ENCODE measurements around the gene GINS3.
A peak's percentile ranks its signal among the peaks of the same experiment; 100 is the strongest.
"Not testable (repeated sequence)": the region's sequence is repeated elsewhere in the genome, so short reads cannot be mapped to it uniquely, and the experiment has no call there.

Gene GINS3

DNA sequence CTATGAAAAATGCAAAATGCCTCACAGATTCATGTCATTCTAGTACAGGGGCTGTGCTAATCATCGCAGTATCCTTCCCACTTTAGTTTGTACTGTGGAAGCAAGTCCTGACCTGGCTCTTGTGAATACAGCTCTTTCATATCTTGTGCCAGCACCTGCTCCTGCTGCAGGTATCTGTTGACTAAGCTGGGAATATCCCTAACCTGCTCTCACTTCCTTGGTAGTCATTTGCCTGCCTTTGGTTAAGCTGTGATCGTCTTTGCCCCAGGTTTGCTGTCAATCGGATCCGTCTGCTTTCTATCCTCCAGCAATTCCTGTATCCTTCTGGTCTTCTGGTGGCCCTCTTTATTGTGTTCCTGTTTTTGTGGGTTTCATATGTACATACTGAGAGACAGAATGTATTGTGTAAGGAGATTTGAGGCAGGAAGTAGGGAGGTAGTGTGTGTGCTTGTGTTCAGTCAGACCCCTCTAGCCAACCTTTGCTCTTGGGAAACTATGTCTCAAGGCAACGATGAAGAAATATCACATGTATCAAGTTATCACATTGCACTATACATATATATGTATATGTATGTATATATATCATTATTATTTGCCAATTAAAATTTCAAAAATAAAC lies 7.7 kb upstream of the GINS3 start:
- TF ChIP-seq, protein P1, sequence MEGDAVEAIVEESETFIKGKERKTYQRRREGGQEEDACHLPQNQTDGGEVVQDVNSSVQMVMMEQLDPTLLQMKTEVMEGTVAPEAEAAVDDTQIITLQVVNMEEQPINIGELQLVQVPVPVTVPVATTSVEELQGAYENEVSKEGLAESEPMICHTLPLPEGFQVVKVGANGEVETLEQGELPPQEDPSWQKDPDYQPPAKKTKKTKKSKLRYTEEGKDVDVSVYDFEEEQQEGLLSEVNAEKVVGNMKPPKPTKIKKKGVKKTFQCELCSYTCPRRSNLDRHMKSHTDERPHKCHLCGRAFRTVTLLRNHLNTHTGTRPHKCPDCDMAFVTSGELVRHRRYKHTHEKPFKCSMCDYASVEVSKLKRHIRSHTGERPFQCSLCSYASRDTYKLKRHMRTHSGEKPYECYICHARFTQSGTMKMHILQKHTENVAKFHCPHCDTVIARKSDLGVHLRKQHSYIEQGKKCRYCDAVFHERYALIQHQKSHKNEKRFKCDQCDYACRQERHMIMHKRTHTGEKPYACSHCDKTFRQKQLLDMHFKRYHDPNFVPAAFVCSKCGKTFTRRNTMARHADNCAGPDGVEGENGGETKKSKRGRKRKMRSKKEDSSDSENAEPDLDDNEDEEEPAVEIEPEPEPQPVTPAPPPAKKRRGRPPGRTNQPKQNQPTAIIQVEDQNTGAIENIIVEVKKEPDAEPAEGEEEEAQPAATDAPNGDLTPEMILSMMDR (IDR thresholded peaks at IDR 0.05): no peak
- H3K79me2 ChIP-seq: no peaks in the 10 kb centered on the region
- no peak overlapping the region for H2AFZ ChIP-seq
- H3K36me3 ChIP-seq (ENCODE audit: control insufficient read depth, insufficient read depth, low read length): no peaks in the 10 kb centered on the region
- H3K4me1 ChIP-seq: no peaks in the 10 kb centered on the region
- no peaks in the 10 kb centered on the region for H3K9me3 ChIP-seq (ENCODE audit: control insufficient read depth, low read length)
- no peak overlapping the region for H3K9ac ChIP-seq
- H3K4me3 ChIP-seq (ENCODE audit: low read depth, low read length): no peak overlapping the region
- H3K4me2 ChIP-seq (ENCODE audit: low read length): no peak overlapping the region
- no peak overlapping the region for H3K27ac ChIP-seq
- H3K27me3 ChIP-seq (ENCODE audit: control insufficient read depth, insufficient read depth, low read length): no peaks in the 10 kb centered on the region

DNA sequence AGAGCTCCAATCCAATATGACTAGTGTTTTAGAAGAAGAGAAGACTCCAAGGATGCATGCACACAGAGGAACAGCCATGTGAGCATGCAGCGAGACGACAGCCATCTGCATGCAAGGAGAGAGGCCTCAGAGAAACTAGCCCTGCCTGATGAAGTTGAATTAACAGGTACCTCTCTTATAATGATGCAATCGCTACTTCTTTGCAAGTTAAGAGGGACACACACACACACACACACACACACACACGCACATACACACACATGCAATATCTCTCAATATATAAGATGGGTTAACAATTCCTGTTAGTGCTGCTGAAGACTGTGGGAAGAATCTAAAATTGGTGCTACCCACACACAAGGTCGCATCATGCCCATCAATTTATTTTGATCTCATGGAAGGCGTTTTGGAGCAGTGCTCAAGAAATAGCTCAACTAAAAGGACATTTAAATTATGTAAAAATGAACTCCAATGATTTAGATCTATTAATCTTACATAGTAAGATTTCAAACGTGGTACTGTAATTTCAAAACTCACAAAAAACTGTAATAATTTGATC lies 7.0 kb upstream of the GINS3 start:
- Histone ChIP-seq H3K4me1 (no peaks in the 10 kb centered on the region), H3K9me3 (ENCODE audit: control insufficient read depth, low read length) (no peaks in the 10 kb centered on the region), H3K36me3 (ENCODE audit: control insufficient read depth, insufficient read depth, low read length) (no peaks in the 10 kb centered on the region), H3K4me3 (ENCODE audit: low read depth, low read length) (no peak overlapping the region), H3K9ac (no peak overlapping the region), H3K27me3 (ENCODE audit: control insufficient read depth, insufficient read depth, low read length) (no peaks in the 10 kb centered on the region), H2AFZ (no peak overlapping the region), H3K4me2 (ENCODE audit: low read length) (no peak overlapping the region), H3K79me2 (no peaks in the 10 kb centered on the region), H3K27ac (no peak overlapping the region)
- TF ChIP-seq, protein P1 (IDR thresholded peaks at IDR 0.05): no peak

DNA sequence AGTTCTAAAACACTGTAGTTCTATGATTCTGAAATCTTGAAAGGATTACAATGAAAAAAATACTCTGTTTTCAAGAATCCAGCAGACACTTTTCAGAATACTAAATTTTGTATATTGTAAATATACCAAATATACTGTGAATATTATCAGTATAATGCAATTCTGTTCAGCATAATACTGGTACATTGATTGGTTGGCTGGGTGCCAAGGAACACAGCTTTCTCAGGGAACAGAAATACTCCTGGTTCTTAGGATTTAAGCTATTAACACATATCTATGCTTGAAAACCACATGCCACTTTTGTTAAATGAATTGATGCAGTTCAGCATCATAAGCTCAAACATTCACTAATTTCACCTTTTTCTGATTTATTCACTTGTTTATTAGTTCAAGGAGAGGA lies 2.5 kb upstream of the GINS3 start:
- Histone ChIP-seq H3K9ac (no peak overlapping the region), H3K4me1 (no peaks in the 10 kb centered on the region), H3K4me2 (ENCODE audit: low read length) (no peak overlapping the region), H2AFZ (no peak overlapping the region), H3K36me3 (ENCODE audit: control insufficient read depth, insufficient read depth, low read length) (no peaks in the 10 kb centered on the region), H3K27ac (no peak overlapping the region), H3K9me3 (ENCODE audit: control insufficient read depth, low read length) (no peaks in the 10 kb centered on the region), H3K27me3 (ENCODE audit: control insufficient read depth, insufficient read depth, low read length) (no peaks in the 10 kb centered on the region), H3K79me2 (no peaks in the 10 kb centered on the region), H3K4me3 (ENCODE audit: low read depth, low read length) (no peak overlapping the region)
- TF ChIP-seq, protein P1 (IDR thresholded peaks at IDR 0.05): no peak

DNA sequence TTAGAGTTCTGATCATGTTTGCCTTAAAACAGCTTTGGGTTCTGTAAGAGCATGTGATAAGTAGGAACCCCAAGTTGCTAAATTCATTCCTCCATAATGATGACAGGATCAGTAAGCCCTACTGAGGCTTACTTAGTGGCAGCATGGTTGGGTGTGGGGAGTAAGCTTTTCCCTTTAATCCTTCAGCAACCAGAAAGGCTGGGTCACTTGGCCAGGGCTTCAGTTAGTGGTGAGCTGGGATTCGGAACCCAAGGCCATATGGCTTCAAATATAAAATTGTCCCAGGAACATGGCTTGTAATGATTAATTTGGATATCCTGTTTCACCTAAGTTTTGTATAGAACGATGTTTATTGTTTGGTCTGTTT lies 850 bp downstream of the GINS3 start:
- Histone ChIP-seq H3K4me2 (ENCODE audit: low read length) (peak overlapping the region; percentile 88), H3K4me3 (ENCODE audit: low read depth, low read length) (peak overlapping the region; percentile 99), H3K9ac (no peak overlapping the region), H3K79me2 (no peaks in the 10 kb centered on the region), H3K27me3 (ENCODE audit: control insufficient read depth, insufficient read depth, low read length) (no peaks in the 10 kb centered on the region), H2AFZ (peak overlapping the region; percentile 80), H3K36me3 (ENCODE audit: control insufficient read depth, insufficient read depth, low read length) (no peaks in the 10 kb centered on the region), H3K4me1 (no peaks in the 10 kb centered on the region), H3K9me3 (ENCODE audit: control insufficient read depth, low read length) (no peaks in the 10 kb centered on the region), H3K27ac (no peak overlapping the region)
- TF ChIP-seq, protein P1 (IDR thresholded peaks at IDR 0.05): no peak

DNA sequence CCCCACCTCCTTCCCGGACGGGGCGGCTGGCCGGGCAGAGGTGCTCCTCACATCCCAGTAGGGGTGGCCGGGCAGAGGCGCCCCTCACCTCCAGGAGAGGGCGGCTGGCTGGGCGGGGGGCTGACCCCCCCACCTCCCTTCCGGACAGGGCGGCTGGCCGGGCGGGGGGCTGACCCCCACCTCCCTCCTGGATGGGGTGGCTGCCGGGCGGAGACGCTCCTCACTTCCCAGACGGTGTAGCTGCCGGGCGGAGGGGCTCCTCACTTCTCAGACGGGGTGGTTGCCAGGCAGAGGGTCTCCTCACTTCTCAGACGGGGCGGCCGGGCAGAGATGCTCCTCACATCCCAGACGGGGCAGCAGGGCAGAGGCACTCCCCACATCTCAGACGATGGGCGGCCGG lies 4.6 kb downstream of the GINS3 start:
- H3K27me3 ChIP-seq (ENCODE audit: control insufficient read depth, insufficient read depth, low read length); H3K9ac ChIP-seq; H3K27ac ChIP-seq: not testable (repeated sequence)

More for the DNA sequence above, 4.6 kb downstream of the GINS3 start:
- not testable (repeated sequence) for H3K4me1 ChIP-seq; H3K36me3 ChIP-seq (ENCODE audit: control insufficient read depth, insufficient read depth, low read length); H3K4me3 ChIP-seq (ENCODE audit: low read depth, low read length); H3K4me2 ChIP-seq (ENCODE audit: low read length); H3K79me2 ChIP-seq; H2AFZ ChIP-seq; H3K9me3 ChIP-seq (ENCODE audit: control insufficient read depth, low read length)

All from parathyroid adenoma (tissue), 2 donors.